Skeletal muscle tissue (tissue), 4 donors: ENCODE measurements around the gene COLQ. TPM values are rescaled to one million over a fixed set of nuclear protein-coding genes. Genes with fewer than 3 reads are reported as not detected.
"Not testable (repeated sequence)": the region's sequence is repeated elsewhere in the genome, so short reads cannot be mapped to it uniquely, and the experiment has no call there.

ENCODE experiments used
- H3K27ac ChIP-seq: one replicate; pipeline ENCODE4 v1.7.0; 2013; ENCODE audit warnings: mild to moderate bottlenecking, low read depth, low read length, inconsistent platforms
- H3K27me3 ChIP-seq, 3 donors: one replicate each; pipeline ENCODE4 v1.7.0; 2013; ENCODE audit warnings: low read length in 3 of 3; ENCODE audit not compliant: control insufficient read depth in 3 of 3, insufficient read depth in 3 of 3
- H3K36me3 ChIP-seq, 3 donors: one replicate each; pipeline ENCODE4 v1.7.0; 2013; ENCODE audit warnings: low read length in 3 of 3; ENCODE audit not compliant: control insufficient read depth in 3 of 3, insufficient read depth in 3 of 3
- H3K4me1 ChIP-seq, 3 donors: one replicate each; pipeline ENCODE4 v1.7.0; 2013; ENCODE audit warnings: low read length in 3 of 3, mild to moderate bottlenecking in 3 of 3; ENCODE audit not compliant: control insufficient read depth in 3 of 3, insufficient read depth in 3 of 3
- H3K4me3 ChIP-seq, 3 donors: one replicate each; pipeline ENCODE4 v1.7.0; 2013; ENCODE audit warnings: low read length in 3 of 3
- H3K9ac ChIP-seq, 3 donors: one replicate each; pipeline ENCODE4 v1.7.0; 2013; ENCODE audit warnings: low read length in 3 of 3, mild to moderate bottlenecking in 3 of 3, moderate library complexity in 2 of 3, low read depth in 1 of 3
- H3K9me3 ChIP-seq, 3 donors: one replicate each; pipeline ENCODE4 v1.7.0; 2013; ENCODE audit warnings: low read length in 3 of 3; ENCODE audit not compliant: control insufficient read depth in 3 of 3
- total RNA-seq: library from RNA; depleted of rRNA; stranded (reverse); fragments of >200 nt; gene quantifications from one replicate; pipeline ENCODE4 v1.2.3, GENCODE V29; 2014
- donor health status: Osteomylitis.

Gene COLQ
- total RNA-seq, 1 donor from 2014 or later, result 14.1 TPM

DNA sequence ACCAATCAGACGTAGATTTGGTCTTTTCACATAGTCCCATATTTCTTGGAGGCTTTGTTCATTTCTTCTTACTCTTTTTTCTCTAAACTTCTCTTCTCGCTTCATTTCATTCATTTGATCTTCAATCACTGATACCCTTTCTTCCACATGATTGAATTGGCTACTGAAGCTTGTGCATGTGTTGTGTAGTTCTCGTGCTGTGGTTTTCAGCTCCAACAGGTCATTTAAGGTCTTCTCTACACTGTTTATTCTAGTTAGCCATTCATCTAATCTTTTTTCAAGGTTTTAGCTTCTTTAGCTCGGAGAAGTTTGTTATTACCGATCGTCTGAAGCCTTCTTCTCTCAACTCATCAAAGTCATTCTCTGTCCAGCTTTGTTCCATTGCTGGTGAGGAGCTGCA lies 37.0 kb downstream of the COLQ start:
- H3K9ac ChIP-seq, H3K4me3 ChIP-seq, H3K27ac ChIP-seq, H3K27me3 ChIP-seq, H3K4me1 ChIP-seq, H3K9me3 ChIP-seq: not testable (repeated sequence)
- H3K36me3 ChIP-seq, result peaks cover 19 to 27% (median 19%) of the 10 kb centered on the region in 3 donors

DNA sequence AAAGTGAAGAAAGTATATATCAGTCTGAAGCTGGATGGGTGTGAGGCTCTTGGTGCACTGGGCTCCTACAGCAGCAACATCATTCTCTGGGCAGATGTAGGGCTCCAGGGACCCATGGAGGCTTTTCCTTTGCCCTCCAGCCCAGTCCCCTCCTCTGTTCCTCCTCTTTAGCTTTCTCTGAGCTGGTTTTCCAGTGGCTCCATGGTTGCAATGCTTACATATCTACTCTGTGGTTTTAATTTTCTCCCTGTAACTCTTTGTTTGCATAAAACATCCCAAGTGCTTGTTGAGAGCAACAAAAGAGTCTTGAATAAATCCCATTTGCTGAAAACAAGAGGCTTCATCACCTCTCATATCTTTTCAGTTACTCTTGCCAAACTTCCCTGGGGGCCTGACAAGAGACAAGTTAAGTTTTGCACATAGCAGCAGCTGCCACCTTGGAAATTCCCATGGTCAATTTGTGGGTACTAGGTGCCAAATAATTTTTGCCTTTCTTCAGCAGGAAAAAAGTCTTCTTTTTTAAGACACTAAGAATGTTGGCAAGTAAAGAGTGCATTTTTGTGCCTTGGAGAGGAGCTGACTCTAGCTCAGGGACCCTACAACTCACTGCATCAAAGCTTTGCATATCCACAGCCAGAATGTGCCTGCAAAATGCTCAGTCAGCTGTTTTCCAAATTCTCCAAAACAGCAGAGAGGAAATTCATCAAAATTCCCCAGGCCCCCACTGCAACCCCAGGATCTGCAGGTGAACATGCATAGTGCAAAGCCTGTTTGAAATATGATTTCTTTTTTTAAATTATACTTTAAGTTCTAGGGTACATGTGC lies 41.9 kb downstream of the COLQ start:
- Histone ChIP-seq H3K27ac (no peak overlapping the region), H3K9me3 (no peaks in the 10 kb centered on the region), H3K4me3 (no peak overlapping the region), H3K4me1 (peaks cover 25 to 29% (median 25%) of the 10 kb centered on the region in 3 donors), H3K36me3 (peaks cover 0 to 10% (median 7%) of the 10 kb centered on the region in 3 donors), H3K27me3 (no peaks in the 10 kb centered on the region), H3K9ac (no peak overlapping the region)

DNA sequence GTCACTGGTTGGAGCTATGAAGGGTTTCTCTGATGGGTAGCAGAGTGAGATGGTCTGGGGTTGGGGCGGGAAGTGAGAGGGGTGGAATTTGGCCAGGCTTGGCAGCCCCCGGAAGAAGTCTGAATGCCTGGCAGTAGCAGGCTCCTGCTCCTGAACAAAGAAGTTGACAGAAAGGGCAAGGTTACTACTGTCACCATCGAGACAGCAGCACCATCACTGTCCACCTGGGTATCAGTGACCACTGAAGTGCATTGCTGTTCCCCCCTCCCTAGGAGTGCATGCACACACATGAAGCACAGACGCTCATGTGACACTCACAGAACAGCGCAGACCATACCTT lies 42.9 kb downstream of the COLQ start:
- no peaks in the 10 kb centered on the region for H3K9me3 ChIP-seq
- H3K36me3 ChIP-seq, result peaks cover 3 to 15% (median 11%) of the 10 kb centered on the region in 3 donors
- H3K27ac ChIP-seq, result peak overlapping the region; percentile 31
- peak overlapping the region in 1 of 3 donors; percentile 37 for H3K4me3 ChIP-seq
- peak overlapping the region in 1 of 3 donors; percentile 18 for H3K9ac ChIP-seq
- H3K4me1 ChIP-seq, result peaks cover 25 to 29% (median 25%) of the 10 kb centered on the region in 3 donors
- no peaks in the 10 kb centered on the region for H3K27me3 ChIP-seq

DNA sequence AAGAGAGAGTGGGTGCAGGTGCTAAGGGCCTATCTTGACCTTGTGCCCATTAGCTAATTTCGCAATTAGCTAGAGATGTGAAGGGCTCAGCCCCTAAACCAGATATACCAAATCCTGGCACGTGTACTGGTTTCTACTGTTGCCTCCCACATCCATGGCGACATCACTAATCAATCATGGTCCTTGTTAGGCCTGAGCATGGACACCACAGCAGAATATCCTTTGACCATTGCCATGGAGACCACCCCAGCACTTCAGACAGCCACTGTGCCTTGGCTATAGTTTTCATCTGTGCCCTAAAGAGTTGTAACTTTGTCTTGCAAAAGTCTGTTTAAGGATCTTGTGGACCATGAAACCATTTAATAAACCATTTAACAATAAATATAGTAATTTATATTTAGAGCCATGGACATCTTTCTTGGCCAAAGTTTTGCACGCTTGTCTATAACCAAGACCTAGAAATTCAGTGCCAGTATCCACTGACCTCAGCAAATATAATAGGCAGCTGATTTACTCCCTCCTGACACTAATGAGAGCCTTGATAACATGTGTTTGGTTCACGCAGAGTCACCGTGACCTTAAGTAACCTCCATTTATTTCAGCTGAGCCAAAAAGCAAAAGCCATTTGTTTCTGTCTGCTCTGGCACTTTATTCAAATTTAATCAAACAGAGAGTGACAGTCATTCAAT lies 43.4 kb downstream of the COLQ start:
- no peak overlapping the region for H3K9ac ChIP-seq
- peak overlapping the region; percentile 54 for H3K27ac ChIP-seq

DNA sequence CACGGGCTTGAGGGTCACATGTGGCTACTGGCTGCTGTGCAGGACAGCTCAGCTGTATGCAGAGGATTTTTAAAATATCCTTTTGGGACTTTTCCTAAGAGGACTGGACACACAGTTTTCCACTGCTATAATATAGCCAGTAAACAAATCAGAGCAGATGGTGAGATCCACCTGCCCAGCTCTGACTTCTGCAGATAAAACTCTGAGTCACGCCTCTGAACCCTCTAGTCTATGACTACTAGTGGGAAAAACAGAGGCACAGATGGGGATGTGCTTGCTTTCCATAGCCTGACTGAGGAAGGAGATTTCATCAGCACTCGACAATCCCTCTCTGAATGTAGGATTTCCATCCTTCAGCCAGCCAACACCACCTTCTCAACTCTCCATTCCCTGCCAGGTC lies 45.1 kb downstream of the COLQ start:
- no peaks in the 10 kb centered on the region for H3K9me3 ChIP-seq
- no peak overlapping the region for H3K9ac ChIP-seq
- peaks cover 3 to 18% (median 14%) of the 10 kb centered on the region in 3 donors for H3K36me3 ChIP-seq
- H3K4me1 ChIP-seq, result peaks cover 25 to 29% (median 25%) of the 10 kb centered on the region in 3 donors
- no peak overlapping the region for H3K4me3 ChIP-seq
- peak overlapping the region; percentile 5 for H3K27ac ChIP-seq
- H3K27me3 ChIP-seq, result no peaks in the 10 kb centered on the region

More for the DNA sequence above, 43.4 kb downstream of the COLQ start:
- no peaks in the 10 kb centered on the region for H3K9me3 ChIP-seq
- H3K4me1 ChIP-seq, result peaks cover 25 to 29% (median 25%) of the 10 kb centered on the region in 3 donors
- no peaks in the 10 kb centered on the region for H3K27me3 ChIP-seq
- peaks cover 3 to 18% (median 14%) of the 10 kb centered on the region in 3 donors for H3K36me3 ChIP-seq
- no peak overlapping the region for H3K4me3 ChIP-seq

DNA sequence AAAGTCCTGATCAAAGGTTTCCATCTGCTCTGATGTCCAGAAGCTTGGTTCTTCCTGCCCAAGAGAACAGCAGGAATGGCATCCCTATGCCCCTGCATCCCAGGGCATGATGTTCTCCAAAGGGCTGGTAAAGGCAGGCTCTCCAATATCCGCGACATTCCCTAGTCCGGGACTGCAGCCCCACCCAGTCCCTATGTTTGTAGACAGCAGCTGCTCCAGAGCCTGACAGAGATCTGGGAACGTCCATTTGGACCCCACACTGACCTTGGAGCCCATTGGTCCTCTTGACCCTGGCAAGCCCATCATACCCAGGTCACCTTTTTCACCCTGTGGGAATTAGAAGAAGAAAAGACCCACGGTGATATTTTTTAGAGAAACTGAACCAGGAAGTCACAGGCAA lies 46.3 kb downstream of the COLQ start:
- Histone ChIP-seq H3K9me3 (no peaks in the 10 kb centered on the region), H3K4me3 (no peak overlapping the region), H3K27ac (no peak overlapping the region), H3K4me1 (peaks cover 25 to 29% (median 25%) of the 10 kb centered on the region in 3 donors), H3K27me3 (no peaks in the 10 kb centered on the region), H3K36me3 (peaks cover 3 to 18% (median 14%) of the 10 kb centered on the region in 3 donors), H3K9ac (no peak overlapping the region)

DNA sequence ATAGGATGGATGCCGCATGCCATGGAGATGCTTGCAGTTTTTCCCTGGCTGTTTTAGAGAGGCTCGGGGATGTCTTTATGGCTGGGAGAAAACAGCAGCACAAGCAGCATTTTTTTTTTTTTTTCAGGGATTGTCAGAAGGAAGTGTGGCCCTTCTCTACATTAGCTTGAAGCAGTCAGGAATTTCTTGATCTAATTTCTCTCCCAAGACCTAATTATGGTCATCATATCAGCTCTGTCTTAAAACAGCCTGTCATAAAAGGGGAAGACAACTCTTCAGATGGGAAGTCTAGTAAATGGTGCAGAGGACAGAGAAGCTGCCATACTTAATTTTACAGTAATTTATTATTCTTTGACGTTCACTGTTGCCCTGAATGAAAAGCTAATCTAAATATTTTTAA lies 49.6 kb downstream of the COLQ start:
- no peaks in the 10 kb centered on the region for H3K9me3 ChIP-seq
- H3K27ac ChIP-seq, result no peak overlapping the region
- H3K9ac ChIP-seq, result no peak overlapping the region
- no peaks in the 10 kb centered on the region for H3K27me3 ChIP-seq
- H3K4me1 ChIP-seq, result peaks cover 18 to 24% (median 24%) of the 10 kb centered on the region in 3 donors
- no peak overlapping the region for H3K4me3 ChIP-seq
- H3K36me3 ChIP-seq, result peaks cover 3 to 16% (median 14%) of the 10 kb centered on the region in 3 donors

DNA sequence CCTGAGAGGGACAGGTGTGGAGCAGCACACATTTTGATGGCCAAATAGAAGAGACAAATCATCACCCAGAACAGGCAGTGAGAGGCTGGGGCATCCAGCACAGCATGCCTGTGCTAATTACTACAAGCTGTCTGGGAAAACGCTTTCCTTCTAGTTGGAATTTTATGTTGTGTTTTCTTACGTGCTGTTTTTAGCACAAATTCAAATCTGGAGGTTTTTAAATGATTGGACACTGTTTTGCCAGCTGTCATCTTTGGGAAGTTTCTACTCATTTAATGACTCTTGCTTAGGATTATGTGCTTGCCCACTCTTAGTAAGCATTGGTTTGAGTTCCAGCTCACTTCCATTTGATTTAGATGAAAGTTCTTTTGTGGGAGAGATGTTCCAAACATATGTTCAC lies 50.7 kb downstream of the COLQ start:
- Histone ChIP-seq H3K27me3 (no peaks in the 10 kb centered on the region), H3K9ac (no peak overlapping the region), H3K27ac (no peak overlapping the region), H3K4me1 (peaks cover 24 to 28% (median 27%) of the 10 kb centered on the region in 3 donors), H3K9me3 (no peaks in the 10 kb centered on the region), H3K4me3 (no peak overlapping the region), H3K36me3 (peaks cover 3 to 24% (median 20%) of the 10 kb centered on the region in 3 donors)

DNA sequence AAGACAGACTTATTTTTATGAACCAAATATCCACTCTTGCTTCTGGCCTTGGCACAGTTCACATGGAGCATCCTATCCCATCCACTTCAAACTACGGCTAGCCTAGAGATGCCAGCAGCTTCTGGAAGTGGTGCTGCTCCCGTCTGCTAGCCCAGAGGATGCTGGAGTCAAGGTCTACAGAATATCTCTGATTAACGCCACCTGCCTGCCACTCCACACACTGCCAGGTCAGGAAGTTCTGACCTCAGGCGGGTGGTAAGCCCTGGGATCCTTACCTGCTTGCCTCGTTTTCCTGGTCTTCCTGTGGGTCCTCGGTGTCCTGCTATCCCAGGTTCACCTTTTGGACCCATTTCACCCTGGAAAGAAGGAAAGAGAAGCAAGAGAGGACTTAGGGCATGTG lies 51.2 kb downstream of the COLQ start:
- Histone ChIP-seq H3K27me3 (no peaks in the 10 kb centered on the region), H3K36me3 (peaks cover 3 to 23% (median 20%) of the 10 kb centered on the region in 3 donors), H3K4me3 (no peak overlapping the region), H3K9me3 (no peaks in the 10 kb centered on the region), H3K4me1 (peaks cover 24 to 28% (median 27%) of the 10 kb centered on the region in 3 donors), H3K27ac (peak overlapping the region; percentile 4), H3K9ac (no peak overlapping the region)
